ENCODE results near the gene PKIG.
"Not testable (repeated sequence)": the region's sequence is repeated elsewhere in the genome, so short reads cannot be mapped to it uniquely, and the experiment has no call there.

Gene PKIG

GRCh38 chr20:44570367-44570766, 12.0 kb upstream of the PKIG start:
- in situ Hi-C loops (cut with HindIII; ENCODE audit: low sequenced_read_pairs): no loop called here

DNA sequence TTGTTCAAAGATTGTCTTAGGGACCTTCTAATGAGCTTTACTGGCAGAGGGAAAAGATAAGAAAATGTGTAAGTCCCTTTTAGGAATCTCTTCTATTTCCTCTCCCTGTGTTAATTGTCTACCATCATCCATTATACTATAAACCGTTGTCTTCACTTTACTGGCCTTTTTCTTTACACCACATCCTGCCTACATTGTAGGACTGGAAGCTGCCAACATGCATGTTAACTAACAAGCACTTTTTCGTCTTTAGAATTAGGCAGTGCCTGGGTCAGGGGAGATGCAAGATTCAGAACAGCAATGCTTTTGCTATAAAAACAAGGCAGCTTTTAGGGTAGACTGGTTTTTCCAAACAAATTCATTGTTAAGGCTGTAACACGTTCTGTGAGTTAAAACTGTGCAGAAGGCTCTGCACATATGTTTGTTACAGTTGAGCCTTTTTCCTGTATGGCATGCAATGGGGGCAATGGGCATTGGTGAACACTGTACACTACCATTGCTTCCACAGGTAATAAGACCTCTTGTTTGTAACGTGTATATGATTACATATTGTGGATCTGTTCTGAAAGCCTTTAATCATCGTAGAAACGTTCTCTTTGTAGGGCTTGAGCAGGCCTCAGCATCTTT, 10.9 kb upstream of the PKIG start:
- in situ Hi-C loops (cut with HindIII; ENCODE audit: low sequenced_read_pairs): no loop called here

DNA sequence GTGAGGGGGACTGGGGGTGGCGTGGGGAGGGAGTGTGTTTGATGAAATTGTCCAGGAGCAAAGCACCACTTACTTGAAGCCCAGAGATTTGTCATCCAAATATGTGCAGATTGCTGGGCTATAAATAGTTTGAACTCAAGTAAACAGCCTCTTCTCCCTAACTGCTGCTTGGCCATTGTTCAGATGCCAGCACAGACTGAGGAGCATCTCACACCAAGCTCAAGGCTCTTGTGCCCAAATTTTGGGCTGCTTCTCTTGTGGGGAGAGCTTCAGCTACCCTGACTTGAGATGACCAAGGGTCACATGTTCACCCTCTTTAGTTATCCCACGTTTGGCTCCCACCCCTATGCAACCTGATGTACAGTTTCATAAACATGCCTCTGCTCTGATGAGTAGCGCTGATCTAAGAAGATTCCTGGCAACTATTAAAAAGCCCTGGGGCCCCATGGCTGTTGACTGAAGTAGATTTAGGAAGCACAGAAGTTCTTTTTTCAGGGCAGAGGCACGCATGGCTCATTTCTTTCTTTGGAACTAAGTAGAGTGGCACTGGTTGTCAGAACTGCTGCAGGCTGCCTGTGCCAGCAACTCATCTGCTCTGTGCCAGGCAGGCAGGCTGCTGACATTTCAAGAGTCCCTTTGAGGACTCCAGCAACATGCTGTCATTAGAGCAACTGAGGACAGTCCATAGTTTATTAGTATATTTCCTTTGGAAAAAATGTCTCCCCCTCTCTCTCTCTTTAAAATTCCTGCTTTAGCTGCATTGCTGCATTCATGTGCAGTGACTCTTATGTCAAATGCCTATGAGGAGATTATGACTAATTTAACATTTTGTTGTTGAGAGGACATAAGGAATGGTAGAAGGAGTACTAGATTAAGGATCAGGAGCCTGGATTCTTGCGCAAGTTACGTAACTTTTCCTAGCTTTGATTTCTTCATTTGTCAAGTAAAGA, 9.6 kb upstream of the PKIG start:
- in situ Hi-C loops (cut with HindIII; ENCODE audit: low sequenced_read_pairs): no loop called here

GRCh38 chr20:44573501-44573869, 8.9 kb upstream of the PKIG start:
- in situ Hi-C loops (cut with HindIII; ENCODE audit: low sequenced_read_pairs): no loop called here

DNA sequence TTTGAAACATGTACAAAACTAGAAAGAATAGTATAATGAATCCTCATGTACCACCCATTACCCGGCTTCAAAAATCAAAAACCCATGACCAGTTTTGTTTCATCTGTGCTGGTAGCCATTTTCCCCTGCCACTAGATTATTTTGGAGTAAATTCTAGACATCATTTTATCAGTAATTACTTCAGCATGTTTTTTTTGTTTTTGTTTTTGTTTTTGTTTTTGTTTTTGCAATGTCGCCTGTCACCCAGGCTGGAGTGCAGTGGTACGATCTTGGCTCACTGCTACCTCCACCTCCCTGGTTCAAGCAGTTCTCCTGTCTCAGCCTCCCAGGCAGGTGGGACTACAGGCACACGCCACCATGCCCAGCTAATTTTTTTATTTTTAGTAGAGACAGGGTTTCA, 8.0 kb upstream of the PKIG start:
- in situ Hi-C loops (cut with HindIII; ENCODE audit: low sequenced_read_pairs): no loop called here

DNA sequence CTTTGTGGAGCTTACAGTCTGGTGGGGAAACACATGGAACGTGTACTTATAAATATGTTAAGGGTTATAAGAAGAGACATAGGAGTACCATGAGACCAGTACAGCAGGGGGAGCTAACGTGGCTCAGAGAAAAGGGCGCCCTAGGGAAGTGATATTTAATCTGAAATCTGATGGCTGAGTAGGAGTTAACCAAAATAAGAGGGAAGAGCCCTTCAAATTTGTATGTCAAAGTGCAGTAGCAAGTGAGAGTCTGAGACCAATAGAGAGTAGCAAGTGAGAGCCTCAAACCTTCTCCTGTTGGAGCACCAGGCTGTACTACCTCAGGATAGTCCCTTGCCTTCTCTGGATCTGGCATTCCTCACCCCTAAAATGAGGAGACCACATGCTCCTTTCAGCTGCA, 6.1 kb upstream of the PKIG start:
- in situ Hi-C loops (cut with HindIII; ENCODE audit: low sequenced_read_pairs): no loop called here

GRCh38 chr20:44579313-44580081, 2.9 kb upstream of the PKIG start:
- in situ Hi-C loops (cut with HindIII; ENCODE audit: low sequenced_read_pairs): no loop called here

DNA sequence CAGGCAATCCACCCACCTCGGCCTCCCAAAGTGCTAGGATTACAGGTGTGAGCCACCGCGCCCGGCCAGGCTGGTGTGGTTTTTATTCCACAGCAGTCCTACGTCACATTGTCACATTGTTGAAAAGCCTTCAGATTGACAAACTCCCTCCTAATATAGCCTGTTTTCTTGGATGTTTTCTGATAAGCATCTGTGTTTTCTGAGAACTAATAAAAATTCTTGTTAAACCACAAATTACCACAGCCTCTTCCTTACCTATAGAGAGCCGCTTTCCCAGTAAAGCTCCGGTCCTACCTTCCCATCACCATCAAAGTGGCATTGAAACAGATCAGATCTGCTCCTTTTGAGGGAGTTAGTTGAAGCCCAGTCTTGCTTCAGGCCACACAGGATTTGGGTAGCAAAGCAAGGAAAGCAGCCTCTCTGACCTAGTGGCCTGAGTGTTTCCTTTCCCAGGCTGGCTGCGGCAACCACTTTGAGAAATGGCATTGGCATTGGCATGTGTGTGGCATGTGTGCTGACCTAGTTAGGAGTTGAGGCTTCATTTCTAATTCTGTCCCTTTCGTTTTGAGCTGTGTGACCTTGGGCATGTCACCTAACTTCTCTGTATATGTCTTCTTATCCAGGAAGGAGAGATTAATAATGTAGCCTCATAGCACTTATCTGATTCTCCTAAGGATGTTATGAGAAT, 1.7 kb upstream of the PKIG start:
- in situ Hi-C loops (cut with HindIII; ENCODE audit: low sequenced_read_pairs): no loop called here

DNA sequence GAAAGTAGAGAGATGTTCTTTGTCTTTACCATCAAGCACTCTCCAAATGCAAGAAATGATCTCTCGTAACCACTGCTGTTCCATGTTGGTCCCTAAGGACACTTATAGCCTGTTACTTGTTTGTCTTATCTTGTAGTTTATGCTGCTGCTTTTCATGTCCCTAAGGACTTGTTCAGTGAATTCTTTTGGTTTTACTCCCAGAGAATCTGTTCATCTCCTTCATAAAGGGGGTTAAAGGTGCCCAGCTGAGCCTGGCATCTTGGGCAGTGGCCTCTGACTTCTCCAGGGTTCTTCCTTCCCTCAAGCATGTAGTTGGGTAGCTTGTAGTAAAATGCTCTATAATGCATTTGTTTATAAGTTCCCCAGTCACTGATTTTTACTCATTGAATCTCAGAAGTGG, 864 bp upstream of the PKIG start:
- in situ Hi-C loops (cut with HindIII; ENCODE audit: low sequenced_read_pairs): no loop called here

DNA sequence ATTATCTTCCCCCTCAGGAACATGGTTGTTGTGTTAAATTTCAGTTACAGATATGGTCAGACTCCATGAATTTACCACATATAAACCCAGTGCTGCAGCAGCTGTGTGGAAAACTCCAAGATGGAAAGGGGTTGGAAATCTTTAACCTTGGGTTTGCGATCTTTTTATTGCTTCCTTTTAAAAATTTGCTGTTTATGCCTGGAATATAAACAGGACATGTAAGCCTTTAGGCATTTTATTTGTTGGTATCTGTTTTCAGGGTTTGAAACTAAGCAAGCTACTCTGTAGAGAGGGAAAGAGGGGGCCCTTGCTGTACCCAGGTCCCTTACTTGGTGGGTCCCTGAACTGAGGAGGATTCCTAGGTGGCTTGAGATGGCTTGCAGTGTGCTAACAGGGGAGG, 778 bp downstream of the PKIG start:
- in situ Hi-C loops (cut with HindIII; ENCODE audit: low sequenced_read_pairs): no loop called here

- in situ Hi-C loops (cut with HindIII; ENCODE audit: low sequenced_read_pairs): no loop called here
These were observed 1.8 kb downstream of the PKIG start for GRCh38 chr20:44584162-44584561.

GRCh38 chr20:44585057-44585963, 2.9 kb downstream of the PKIG start:
- in situ Hi-C loops (cut with HindIII; ENCODE audit: low sequenced_read_pairs): no loop called here

- in situ Hi-C loops (cut with HindIII; ENCODE audit: low sequenced_read_pairs): no loop called here
These were observed 4.0 kb downstream of the PKIG start for GRCh38 chr20:44586289-44586911.

GRCh38 chr20:44587035-44587980, 4.9 kb downstream of the PKIG start:
- in situ Hi-C loops (cut with HindIII; ENCODE audit: low sequenced_read_pairs): no loop called here

GRCh38 chr20:44588321-44588720, 5.9 kb downstream of the PKIG start:
- in situ Hi-C loops (cut with HindIII; ENCODE audit: low sequenced_read_pairs): not testable (repeated sequence)

- in situ Hi-C loops (cut with HindIII; ENCODE audit: low sequenced_read_pairs): no loop called here
These were observed 7.2 kb downstream of the PKIG start for GRCh38 chr20:44589537-44589936.

DNA sequence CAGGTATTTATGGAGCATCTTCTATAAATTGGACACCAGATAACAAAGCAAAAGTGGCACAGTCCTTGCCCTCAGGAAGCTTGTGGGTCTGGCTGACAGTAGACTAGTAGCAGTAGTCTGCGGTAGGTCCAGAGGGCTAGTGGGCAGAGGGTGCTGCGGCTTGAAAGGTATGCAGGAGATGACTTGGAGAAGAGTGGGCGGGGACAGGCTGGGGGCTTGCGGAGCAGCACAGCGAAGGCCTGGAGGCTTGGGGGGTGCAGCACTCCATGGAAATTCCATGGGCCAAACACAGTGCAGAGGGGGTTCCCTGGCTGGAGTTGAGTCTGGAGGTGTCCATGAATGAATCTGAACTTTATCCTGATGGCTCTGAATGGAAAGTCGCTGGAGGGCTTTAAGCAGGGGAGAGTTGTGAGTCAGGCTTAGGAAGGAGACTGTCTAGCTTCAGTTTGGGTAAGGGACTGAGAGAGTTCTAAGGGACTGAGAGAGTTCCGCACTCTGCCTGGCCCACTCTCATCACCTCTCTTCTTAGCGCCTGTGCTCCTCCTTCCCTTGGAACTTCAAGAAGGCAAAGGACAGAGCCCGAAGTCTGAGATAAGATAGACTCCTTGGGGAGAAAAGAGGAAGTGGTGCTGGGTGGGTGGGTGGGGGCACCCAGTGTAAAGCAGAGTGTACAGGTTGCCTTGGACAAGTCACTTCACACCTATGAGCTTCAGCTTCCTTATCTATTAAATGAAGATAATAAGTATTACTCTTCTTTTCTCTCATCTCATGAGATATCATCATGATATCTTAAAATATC, 8.8 kb downstream of the PKIG start:
- in situ Hi-C loops (cut with HindIII; ENCODE audit: low sequenced_read_pairs): loop anchor here (5.0 kb wide), 1 partner anchor 54 kb away; no protein-coding TSS in a partner anchor

GRCh38 chr20:44592366-44592765, 10.0 kb downstream of the PKIG start:
- in situ Hi-C loops (cut with HindIII; ENCODE audit: low sequenced_read_pairs): loop anchor here (5.0 kb wide), 1 partner anchor 55 kb away; no protein-coding TSS in a partner anchor
